Endometrial microvascular endothelial cells (primary cell): ENCODE results near the gene STK33. TPM values are rescaled to one million over a fixed set of nuclear protein-coding genes. Genes with fewer than 3 reads are reported as not detected.

Experiments used
- in situ Hi-C: cut with HindIII; loops from 2 replicates; pipeline ENCODE4 v1.10.0; 2017; ENCODE audit warnings: low sequenced_read_pairs, low pct_unique_long_range_greater_than_20kb; ENCODE audit errors: inconsistent ontology term
- total RNA-seq: library from RNA; depleted of rRNA; stranded (reverse); fragments of >200 nt; gene quantifications from one replicate; pipeline ENCODE4 v1.2.3, GENCODE V29; 2015; ENCODE audit errors: inconsistent ontology term

Gene STK33
- total RNA-seq, 1 donor from 2014 or later = 0.28 TPM

- in situ Hi-C loops = no loop called here
These were observed 12.0 kb upstream of the STK33 start for GRCh38 chr11:8605971-8606563.

GRCh38 chr11:8604078-8604723 lies 10.2 kb upstream of the STK33 start:
- in situ Hi-C loops = no loop called here

GRCh38 chr11:8603696-8604077 lies 9.7 kb upstream of the STK33 start:
- in situ Hi-C loops = no loop called here

- in situ Hi-C loops = no loop called here
These were observed 7.5 kb upstream of the STK33 start for GRCh38 chr11:8601376-8602133.

- in situ Hi-C loops = no loop called here
These were observed 4.5 kb upstream of the STK33 start for GRCh38 chr11:8598506-8598905.

- in situ Hi-C loops = no loop called here
These were observed 3.2 kb upstream of the STK33 start for GRCh38 chr11:8597182-8597581.

GRCh38 chr11:8596504-8597046 lies 2.5 kb upstream of the STK33 start:
- in situ Hi-C loops = no loop called here

- in situ Hi-C loops = no loop called here
These were observed 573 bp downstream of the STK33 start for GRCh38 chr11:8593455-8593854.

- in situ Hi-C loops = no loop called here
These were observed 6.1 kb downstream of the STK33 start for GRCh38 chr11:8587915-8588314.

- in situ Hi-C loops = no loop called here
These were observed 7.2 kb downstream of the STK33 start for GRCh38 chr11:8586805-8587204.

GRCh38 chr11:8586184-8586583 lies 7.8 kb downstream of the STK33 start:
- in situ Hi-C loops = no loop called here

- in situ Hi-C loops = no loop called here
These were observed 9.5 kb downstream of the STK33 start for GRCh38 chr11:8584511-8584910.

GRCh38 chr11:8584082-8584481 lies 9.9 kb downstream of the STK33 start:
- in situ Hi-C loops = no loop called here

- in situ Hi-C loops = no loop called here
These were observed 12.7 kb downstream of the STK33 start for GRCh38 chr11:8581300-8581699.

GRCh38 chr11:8577791-8578581 lies 16.0 kb downstream of the STK33 start:
- in situ Hi-C loops = no loop called here

GRCh38 chr11:8574798-8575197 lies 19.2 kb downstream of the STK33 start:
- in situ Hi-C loops = no loop called here

- in situ Hi-C loops = no loop called here
These were observed 20.3 kb downstream of the STK33 start for GRCh38 chr11:8573777-8574176.

GRCh38 chr11:8567602-8568198 lies 26.3 kb downstream of the STK33 start:
- in situ Hi-C loops = no loop called here
